RPMI7951 (cell line): ENCODE data around the gene PTCHD4. TPM values are rescaled to one million over a fixed set of nuclear protein-coding genes. Genes with fewer than 3 reads are reported as not detected.
A peak's percentile ranks its signal among the peaks of the same experiment; 100 is the strongest.

Source experiments
- DNase-seq: peaks from one replicate; pipeline ENCODE4 v3.0.0-alpha.2; 2012; ENCODE audit warnings: low read depth
- total RNA-seq: library from RNA; depleted of rRNA; stranded (reverse); fragments of >200 nt; shearing (Covaris generic); gene quantifications from 2 replicates; pipeline ENCODE4 v1.2.3, GENCODE V29; 2014

PTCHD4 gene
- total RNA-seq, 1 experiment from 2014 or later, result not detected

DNA sequence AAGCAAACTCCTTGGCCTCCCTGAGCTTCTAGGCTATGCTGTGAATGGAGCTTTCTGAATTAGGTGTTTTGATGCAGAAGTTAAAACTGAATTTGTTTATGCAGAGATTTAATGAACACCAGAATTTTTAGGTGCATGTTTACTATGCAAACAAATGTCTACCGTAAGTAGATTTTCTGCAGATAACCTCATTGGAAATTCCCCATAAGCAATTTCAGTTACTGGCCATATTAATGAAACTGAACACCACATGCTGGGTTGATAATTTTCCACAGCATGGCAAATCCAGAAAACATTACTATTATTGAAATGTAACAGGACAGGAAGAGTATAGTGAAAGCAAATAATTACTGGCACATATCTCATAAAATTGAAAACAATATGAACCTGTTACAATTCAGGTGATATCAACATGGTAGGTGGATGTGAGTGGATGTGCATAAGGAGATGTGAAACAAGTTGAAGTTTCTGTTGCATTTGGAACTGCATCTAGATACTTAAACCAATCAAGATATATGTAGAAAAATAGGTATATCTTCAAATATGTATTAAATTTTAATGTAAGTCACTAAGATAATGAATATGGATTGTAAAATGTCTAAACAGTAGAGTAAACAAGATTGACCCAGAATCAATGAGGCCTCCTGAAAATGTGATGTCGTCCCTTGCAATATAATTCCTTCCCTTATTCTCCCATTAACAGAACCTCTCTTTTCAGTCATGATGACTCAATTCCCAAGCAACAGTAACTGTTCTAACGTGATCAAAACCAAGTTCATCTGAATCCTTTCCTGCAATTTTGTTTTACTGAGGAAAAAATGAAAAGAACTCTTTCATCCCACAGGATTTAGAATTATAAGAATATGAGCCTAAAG, 11.0 kb downstream of the PTCHD4 start:
- peak; percentile 13 for DNase-seq

DNA sequence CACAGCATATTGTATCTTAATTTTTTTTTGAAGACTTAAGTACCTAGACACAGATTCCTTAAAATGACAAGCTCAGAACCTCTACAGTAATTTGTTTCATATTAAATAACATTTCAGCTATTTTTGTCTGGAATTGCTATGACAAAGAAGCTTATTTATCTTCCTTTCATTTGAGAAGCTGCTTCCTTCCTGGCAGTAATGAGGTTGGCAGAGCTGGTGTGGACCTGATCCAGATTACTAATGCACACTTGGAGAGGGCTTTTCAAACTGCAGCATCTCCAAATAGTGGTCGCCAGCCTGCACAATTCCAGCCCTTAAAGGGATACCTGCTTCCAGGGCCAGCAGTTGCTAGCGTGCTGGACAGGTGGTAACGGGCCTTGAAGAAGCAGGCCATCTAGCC, 12.1 kb downstream of the PTCHD4 start:
- peak; percentile 26 for DNase-seq

DNA sequence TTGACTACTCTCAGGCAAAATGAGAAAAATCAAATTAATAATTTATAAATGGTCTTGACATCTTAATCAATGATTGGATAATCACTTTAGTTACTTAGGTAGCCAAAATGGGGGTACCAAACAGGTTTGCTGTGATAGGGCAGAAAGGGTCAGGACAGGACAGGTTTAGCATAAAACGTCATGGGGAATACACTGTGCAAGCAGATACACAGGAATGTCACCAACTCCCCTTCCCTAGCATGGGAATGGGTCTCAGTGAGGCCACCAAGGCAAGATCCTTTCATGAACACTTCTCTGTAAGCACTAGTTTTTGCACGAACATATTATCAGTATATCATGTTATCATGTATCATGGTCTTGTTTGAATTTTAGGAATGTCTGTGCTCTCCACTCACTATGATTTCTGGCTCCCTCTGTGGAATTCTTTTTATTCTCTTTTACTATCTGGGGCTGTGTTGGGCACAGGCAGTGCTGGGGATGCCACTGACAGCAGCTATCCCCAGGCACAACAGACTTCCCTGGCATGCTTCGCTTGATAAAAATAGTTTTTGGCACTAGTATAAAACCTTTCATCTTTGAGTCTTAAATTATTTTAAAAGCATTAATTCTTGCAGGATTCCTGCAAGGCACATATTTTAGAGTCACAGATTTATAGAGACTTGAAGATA, 18.3 kb downstream of the PTCHD4 start:
- no peak for DNase-seq

DNA sequence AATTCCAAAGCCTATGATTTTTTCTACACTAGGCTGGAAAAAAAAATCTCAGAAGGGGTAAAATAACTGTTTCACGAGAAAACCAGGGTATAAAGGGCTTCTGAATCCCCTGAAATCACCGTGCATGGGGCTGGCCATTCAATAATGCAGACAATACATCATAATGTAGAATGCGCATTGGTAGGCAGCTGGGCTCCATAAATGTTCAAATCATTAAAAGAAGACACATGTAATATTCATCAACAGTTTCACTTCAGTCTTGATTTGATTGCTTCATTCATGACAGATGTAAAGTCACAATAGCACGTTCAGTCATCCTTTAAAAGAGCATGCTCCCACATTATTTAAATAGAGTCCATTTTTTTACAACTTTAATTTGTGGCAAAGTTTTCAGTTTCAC, 20.5 kb downstream of the PTCHD4 start:
- DNase-seq, result no peak

DNA sequence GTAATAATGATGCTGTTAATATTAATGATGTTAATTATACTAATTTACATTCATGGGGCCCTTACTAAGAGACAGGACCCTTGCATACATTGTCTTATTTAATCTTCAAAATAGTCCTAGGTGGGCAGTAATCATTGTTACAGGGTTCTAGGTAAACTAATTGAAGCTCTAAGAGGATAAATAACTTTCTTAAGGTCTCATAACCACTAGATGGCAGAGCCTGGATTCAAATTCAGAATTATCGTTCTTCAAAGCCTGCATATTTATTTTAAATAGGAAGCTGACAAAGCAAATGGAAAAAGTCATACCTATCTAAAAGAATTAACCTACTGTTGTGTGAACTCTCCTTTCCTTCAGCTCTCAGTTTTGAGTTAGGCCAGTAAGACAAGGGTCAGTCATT, 23.5 kb downstream of the PTCHD4 start:
- DNase-seq, result peak; percentile 32

DNA sequence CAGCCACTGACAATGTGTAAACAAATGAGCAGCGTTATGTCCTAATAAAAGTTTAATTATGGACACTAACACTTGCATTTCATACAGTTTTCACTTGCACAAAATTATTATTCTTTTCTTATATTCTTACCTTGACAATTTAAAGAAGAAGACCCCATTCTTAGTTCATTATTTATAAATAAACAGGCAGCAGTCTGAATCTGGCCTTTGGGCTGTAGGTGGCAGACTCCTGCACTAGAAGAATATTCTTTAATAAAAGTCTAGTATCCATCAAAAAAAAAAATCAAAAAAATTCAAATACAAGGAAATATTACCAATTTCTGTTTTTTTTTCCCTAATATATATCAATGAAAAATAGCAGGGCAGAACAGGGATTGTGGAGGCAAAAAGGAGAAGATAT, 24.8 kb downstream of the PTCHD4 start:
- DNase-seq, result no peak

DNA sequence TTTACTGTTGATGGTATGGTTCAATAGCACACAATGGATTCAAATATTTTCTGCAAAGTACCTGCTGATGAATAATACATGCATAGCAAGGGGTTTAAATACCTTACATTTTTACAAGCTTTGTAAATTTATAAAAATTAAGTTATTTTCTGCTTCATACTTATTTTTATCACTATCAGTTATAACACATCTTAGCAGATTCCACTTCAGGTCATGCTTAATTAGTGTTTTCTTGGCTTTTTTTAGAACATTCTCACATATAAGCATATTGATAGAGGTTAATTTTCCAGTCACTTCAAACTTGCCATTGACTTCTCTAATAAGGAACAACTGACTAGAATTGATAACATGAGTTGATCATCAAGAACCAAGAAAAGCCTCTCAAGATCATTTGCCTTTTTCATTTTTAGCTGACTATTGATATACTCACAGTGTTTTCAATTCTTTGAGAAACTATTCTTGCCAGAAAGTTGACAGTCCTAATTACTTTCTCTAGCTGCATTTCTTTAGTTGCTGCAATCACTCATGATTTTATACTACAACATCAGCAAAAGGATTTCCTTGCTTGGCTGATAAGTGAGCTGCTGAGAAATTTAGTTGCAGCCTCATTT, 25.8 kb downstream of the PTCHD4 start:
- no peak for DNase-seq

DNA sequence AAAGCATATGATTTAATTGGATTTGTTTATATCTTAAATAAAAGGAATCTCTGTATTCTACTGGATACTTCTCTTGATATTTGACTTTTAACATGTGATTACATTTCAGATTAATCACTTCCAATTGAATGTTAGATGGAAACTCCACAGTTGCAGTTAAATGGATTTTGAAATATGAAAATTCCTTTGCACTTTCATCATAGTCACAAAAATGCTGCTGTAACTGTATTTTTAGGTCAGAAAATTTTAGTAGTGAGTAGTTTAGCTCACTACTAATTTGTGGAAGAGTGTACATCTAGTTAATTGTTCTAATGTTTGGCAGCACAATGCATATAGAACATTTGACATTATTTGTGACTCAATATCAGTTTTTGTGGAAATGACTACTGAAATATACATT, 26.8 kb downstream of the PTCHD4 start:
- DNase-seq, result no peak

DNA sequence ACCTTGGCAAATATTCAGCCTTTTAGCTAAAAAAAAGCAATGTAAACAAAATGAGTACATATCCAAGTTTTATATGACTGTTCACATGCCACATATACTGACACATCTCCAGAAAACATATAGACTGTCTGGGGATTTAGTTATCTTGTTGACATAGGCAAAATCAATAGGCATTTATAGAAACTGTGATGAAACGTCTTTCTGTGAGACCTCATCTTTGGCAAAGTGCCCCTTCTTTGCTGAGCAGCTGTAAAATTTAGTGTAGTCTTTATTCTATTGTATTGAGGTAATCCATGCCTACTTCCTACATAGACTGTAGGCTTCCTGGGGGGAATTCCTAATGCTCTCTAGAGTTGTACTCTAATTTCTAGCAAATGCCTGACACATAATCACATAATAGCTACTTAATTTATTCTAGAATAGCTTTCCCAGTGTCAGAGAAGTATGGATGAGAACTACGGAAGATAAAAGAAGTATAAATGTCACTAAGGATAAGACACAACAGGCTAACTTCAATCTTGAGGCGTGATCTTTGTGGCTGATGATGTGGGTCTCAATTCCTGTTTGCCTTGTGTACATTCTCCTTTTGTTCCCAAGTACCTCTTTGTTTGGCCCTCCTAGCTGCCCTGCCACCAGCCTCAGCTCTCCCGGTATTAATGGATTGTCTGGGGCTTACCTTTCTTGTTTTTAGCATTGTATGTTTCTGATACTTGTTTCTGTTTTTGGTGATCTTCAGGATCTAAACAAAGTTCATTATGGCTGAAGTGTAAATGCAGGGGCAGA, 30.6 kb downstream of the PTCHD4 start:
- DNase-seq, result no peak

DNA sequence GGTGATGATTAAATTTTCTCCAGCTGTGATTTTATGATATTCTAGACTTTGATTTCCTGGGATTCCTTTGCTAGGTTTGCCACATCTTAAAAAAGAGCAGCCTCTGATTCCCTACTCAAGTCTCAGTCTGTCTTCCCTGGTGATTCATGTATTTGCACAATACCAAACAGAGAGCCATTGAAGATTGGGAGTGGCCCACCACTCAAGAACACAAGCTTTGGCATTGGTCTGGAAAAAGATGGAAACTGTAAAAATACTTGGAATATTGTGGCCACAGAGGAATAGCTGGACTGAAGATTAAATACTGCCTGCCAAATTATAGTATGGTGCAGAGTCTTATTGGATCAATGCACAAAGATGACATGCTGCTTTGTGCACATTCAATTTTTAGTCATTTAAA, 32.9 kb downstream of the PTCHD4 start:
- DNase-seq, result peak; percentile 26

DNA sequence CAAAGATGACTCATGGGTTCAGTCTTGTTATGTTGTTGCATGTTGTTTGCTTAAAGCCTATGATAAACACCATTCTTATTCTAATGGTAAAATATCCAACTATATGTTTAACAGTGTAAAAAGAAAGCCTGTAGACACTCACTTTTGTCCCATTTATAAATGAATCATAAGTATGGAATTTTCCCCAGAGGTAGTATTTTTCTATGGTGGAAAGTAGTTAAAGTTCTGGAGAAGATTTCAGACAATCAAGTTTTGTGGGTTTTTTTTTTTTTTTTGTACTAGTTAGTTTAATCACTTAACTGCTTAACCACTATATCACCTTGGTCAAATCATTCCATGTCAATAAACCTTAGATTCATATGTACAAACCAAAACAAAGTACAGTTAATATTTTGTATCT, 35.8 kb downstream of the PTCHD4 start:
- no peak for DNase-seq

DNA sequence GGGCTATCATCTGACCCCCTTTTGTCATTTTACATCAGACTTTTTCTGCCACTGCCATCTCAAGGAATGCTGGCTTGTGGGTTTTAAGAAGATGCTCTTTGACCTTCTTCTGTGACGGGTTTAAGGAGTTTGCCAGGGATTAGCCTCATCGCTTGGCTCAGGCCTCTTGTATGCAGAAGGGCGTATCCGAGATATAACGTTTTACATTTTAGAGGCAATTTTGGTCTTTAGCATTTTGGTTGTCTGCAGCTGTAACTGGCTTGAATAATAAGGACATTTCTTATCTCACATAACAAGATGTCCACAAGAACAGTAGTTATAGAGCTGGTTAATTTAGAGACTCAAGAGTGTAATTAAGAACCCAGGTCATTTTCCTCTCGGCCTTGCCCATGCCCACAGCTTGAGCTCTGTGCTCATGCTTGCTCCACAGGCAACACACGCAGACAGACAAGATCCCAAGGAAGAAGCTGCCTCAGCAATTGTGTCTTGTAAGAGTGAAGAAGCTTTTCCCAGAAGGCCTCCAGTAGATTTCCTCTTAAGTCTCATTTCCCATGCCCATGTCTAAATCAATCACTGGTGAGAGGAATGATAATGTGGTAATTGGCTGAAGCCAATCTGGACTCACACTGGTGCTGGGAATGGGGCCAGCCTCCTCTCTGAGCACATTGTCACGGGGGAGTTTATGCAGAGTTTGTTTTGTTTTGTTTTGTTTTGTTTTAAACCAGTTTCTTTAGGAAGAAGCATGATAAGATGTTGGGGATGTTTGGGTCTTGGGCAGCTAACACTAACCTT, 36.8 kb downstream of the PTCHD4 start:
- no peak for DNase-seq

DNA sequence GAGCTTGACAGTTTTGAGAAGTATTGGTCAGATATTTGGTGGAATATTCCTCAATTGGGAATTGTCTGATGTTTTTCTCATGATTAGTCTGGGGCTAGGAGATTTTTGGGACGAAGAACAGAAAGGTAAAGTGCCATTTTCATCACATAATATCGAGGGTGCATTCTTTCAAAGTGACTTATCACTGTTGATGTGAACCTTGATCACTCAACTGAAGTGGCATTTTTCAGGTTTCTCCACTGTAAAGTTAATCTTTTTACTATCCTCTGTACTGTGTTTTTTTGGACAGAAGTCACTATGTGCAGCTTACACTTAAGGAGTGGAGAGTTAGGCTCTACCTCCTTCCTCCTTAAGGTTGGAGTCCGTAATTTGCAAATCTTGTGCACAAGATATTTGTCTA, 39.2 kb downstream of the PTCHD4 start:
- no peak for DNase-seq

DNA sequence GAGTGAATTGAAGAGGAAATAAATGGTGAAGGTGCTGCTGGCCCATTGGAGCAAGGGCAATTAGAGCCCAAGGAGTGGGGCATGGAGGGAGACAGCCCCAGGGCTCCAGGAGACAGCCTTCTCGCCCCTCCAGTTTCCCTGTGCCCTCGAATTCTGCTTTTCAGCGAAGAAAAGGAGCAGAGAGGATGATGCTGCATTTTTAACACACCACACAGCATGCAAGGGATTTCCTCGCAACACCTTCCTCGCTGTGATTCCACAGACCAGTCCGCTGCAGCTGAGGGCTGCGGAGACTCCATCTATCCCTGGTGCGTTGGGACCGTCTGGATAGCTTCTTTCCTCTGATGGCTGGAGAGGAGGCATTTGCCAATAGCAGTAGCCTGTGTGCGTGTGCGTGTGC, 41.7 kb downstream of the PTCHD4 start:
- peak; percentile 1 for DNase-seq

DNA sequence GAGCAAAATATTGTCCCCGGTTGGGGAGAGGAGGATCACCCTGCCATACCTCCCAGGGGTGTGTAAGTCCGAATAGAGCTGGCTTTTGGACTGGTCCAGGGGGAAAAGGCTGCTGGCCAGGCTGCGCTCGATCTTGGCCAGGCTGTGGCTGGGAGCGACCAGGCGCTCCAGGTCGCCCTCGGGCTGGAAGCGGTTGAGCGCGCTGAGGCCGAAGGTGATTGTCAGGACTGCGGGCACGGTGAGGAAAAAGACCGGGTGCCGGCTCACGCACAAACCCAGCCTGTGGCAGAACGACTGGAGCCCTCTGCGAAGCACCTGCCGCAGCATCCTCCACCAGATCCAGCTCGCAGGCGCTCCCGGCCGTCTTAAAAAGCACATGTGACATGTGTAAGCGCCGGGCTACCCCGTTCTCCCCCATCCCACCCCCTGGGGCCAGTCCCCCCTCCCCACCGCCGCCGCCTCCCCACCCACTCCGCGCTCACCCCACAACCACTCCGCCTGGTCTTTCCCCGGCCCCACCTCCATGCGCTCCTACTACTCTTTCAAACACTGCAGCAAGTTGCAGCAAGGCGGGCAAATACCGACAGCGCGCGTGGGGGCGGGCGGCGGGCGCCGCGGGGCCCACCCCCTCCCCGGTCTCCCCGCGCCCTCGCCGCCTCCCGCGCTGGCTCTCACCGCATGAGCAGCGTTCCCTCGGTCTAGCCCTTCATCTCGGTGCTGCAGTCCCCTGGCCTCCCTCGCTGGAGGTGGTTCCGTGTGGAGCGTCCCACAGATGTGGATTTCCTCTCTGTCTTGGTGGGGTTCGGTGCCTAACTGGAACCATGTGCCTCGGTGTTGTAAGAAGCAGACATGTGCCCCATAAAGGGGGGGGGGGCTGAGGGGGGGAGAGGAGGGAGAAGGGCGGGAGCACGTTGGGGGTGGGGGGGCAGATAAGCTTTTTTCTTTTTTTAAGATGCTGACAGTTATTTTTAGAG, 42.4 kb downstream of the PTCHD4 start:
- no peak for DNase-seq

DNA sequence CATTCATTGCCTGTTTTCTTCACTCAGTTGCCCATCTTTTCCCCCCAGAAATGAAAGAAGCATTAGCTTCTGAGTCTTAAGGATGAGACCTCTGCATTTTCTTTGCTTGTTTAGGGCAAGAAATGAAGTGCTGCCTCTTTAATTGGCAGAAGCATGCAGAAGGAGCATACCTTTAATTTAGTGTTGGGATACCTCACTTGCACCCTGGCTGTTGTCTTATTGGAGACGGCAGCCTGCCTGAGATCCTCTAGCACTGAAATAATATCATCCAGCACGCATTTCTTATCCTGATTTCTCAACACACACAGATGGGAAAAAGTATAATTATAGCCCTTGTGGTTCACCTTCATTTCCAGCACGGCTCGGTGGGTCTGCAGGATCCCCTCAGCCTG, 43.1 kb downstream of the PTCHD4 start:
- no peak for DNase-seq

DNA sequence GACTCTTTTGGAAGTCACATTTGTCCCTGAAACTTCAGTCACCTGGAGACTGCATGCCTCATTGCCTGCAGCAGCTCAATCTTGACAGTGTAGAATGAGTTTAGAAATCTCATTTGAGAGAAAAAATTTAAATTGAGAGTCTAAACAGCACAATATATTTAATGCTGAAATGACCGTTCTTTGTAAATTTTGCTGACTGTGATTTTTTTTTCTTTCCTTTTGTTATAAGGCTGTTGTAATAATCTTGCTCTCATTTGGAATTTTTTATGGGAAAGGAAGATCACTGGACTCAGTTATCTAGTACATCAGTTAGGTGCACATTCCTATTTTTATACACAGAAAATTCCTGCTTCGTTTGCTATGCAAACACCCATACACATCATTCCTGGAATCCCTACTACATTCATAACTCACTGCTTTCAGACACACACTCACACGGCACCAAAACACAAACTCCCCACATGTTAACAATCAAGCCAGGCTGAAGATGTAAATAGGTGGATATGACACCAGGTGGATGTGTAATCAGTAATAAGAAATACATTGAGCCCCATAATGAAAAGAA, 43.8 kb downstream of the PTCHD4 start:
- DNase-seq, result no peak

DNA sequence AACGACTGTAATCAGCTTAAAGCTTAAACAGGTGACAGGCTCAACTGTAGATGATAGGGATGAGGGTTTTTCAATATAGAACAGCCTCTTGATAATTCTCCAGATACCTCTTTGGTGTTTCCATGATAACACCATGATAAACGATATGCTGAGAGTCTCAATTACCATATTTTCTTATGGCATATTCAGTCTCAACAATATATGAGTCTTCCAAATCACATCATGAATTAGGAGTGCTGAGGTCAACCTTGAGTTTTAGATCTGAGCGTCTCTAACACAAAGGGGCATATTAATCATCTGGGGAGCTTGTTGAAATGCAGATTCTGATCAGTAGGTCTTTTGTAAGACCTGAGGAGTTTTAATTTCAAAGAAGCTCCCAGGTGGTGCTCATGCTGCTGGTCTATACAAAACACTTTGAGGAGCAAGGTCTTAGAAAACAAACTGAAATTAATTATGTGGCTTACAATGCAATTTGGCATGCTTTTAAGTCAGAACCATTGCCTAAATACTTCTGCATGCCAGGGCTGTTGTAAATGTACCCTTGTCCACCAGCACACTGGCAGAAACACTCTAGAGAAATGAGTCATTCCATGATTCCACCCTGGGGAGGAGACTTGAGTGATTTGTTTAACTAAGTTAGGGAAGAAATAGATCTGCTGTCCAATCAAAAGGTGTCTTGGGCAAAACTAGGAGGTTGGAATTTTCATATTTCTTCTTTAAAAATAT, 49.6 kb downstream of the PTCHD4 start:
- DNase-seq, result peak; percentile 14
